GM19239 (cell line): ENCODE measurements around the gene ALPP.

Source experiments
- DNase-seq: peaks from one replicate; pipeline ENCODE4 v3.0.0; 2011; ENCODE audit warnings: low spot score; ENCODE audit not compliant: insufficient read length
- FAIRE-seq: peaks from 2 replicates; lab custom pipeline; 2011; peaks lifted over from hg19 to GRCh38; lab: Jason Lieb, UNC

ALPP gene

GRCh38 chr2:232340171-232340935, 38.2 kb upstream of the ALPP start:
- DNase-seq (no peak), FAIRE-seq (no peak)

GRCh38 chr2:232341061-232341738, 37.4 kb upstream of the ALPP start:
- FAIRE-seq (no peak), DNase-seq (no peak)

GRCh38 chr2:232341739-232342126, 36.8 kb upstream of the ALPP start:
- no peak for DNase-seq
- FAIRE-seq, result no peak

- no peak for DNase-seq
- no peak for FAIRE-seq
Measured at GRCh38 chr2:232342635-232343565, 35.7 kb upstream of the ALPP start.

- FAIRE-seq (no peak), DNase-seq (no peak)
Measured at GRCh38 chr2:232343821-232344220, 34.7 kb upstream of the ALPP start.

- DNase-seq, result no peak
- FAIRE-seq, result no peak
Measured at GRCh38 chr2:232345251-232345650, 33.3 kb upstream of the ALPP start.

GRCh38 chr2:232347369-232347768, 31.2 kb upstream of the ALPP start:
- no peak for DNase-seq
- FAIRE-seq, result no peak

GRCh38 chr2:232348936-232349335, 29.6 kb upstream of the ALPP start:
- FAIRE-seq (no peak), DNase-seq (no peak)

- no peak for DNase-seq
- FAIRE-seq, result no peak
Measured at GRCh38 chr2:232349546-232349945, 29.0 kb upstream of the ALPP start.

- FAIRE-seq (no peak), DNase-seq (no peak)
Measured at GRCh38 chr2:232349946-232350635, 28.5 kb upstream of the ALPP start.

GRCh38 chr2:232350804-232351685, 27.5 kb upstream of the ALPP start:
- FAIRE-seq, result no peak
- no peak for DNase-seq

GRCh38 chr2:232351686-232352510, 26.7 kb upstream of the ALPP start:
- FAIRE-seq, result no peak

GRCh38 chr2:232352511-232353091, 25.9 kb upstream of the ALPP start:
- FAIRE-seq, result no peak
- no peak for DNase-seq

More at GRCh38 chr2:232351686-232352510, 26.7 kb upstream of the ALPP start:
- no peak for DNase-seq

- FAIRE-seq (no peak), DNase-seq (no peak)
Measured at GRCh38 chr2:232353096-232353495, 25.5 kb upstream of the ALPP start.

GRCh38 chr2:232353660-232354059, 24.9 kb upstream of the ALPP start:
- DNase-seq (no peak), FAIRE-seq (no peak)

- no peak for FAIRE-seq
- no peak for DNase-seq
Measured at GRCh38 chr2:232354069-232354468, 24.5 kb upstream of the ALPP start.

GRCh38 chr2:232361646-232362045, 16.9 kb upstream of the ALPP start:
- FAIRE-seq, result no peak

More at GRCh38 chr2:232361646-232362045, 16.9 kb upstream of the ALPP start:
- DNase-seq, result no peak
